Esophagus muscularis mucosa (tissue), 4 donors: ENCODE data around the gene DLK2. TPM values are rescaled to one million over a fixed set of nuclear protein-coding genes. Genes with fewer than 3 reads are reported as not detected.

Experiments used
- DNase-seq: peaks from one replicate; pipeline ENCODE4 v3.0.0-alpha.2; 2017; ENCODE audit errors: extremely low spot score
- H3K27ac ChIP-seq, 4 donors: fragments of 200-600 bp; sonication (generic); replicated peaks in 1 of 4; 1 replicate in 3 of 4; 2 replicates in 1 of 4; pipeline ENCODE4 v1.5.1; 2016 to 2019; ENCODE audit warnings: mild to moderate bottlenecking in 1 of 4
- H3K27me3 ChIP-seq, 4 donors: fragments of 200-600 bp; sonication (generic); one replicate each; pipeline versions ENCODE4 v1.5.1 to v1.6.0; 2016 to 2019
- H3K36me3 ChIP-seq, 4 donors: fragments of 200-600 bp; sonication (generic); one replicate each; pipeline ENCODE4 v1.5.1; 2016 to 2019
- H3K4me1 ChIP-seq, 4 donors: fragments of 200-600 bp; sonication (generic); one replicate each; pipeline ENCODE4 v1.5.1; 2016 to 2019
- H3K4me3 ChIP-seq, 4 donors: fragments of 200-600 bp; sonication (generic); 1 replicate in 2 of 4; 2 replicates in 2 of 4; pipeline ENCODE4 v1.5.1; 2016 to 2019; ENCODE audit warnings: mild to moderate bottlenecking in 4 of 4, moderate library complexity in 1 of 4
- H3K9me3 ChIP-seq, 4 donors: fragments of 200-600 bp; sonication (generic); 1 replicate in 3 of 4; 2 replicates in 1 of 4; pipeline ENCODE4 v1.5.1; 2016 to 2019
- CTCF ChIP-seq, 3 experiments: fragments of 200-600 bp in 2 of 3; fragments of 450-650 bp in 1 of 3; sonication (generic) in 2 of 3; IDR thresholded peaks; one replicate each; pipeline ENCODE4 v1.5.1; 2017 to 2019; ENCODE audit warnings: antibody characterized with exemption in 3 of 3, mild to moderate bottlenecking in 2 of 3, moderate library complexity in 1 of 3
- EP300 ChIP-seq: sonication (generic); formaldehyde crosslinking; IDR thresholded peaks from one replicate; pipeline ENCODE4 v1.6.1; 2017; ENCODE audit warnings: antibody characterized with exemption
- POLR2A ChIP-seq: fragments of 450-650 bp; IDR thresholded peaks from one replicate; pipeline ENCODE4 v1.6.1; 2017; ENCODE audit warnings: antibody characterized with exemption, moderate library complexity, mild to moderate bottlenecking, low read depth
- POLR2AphosphoS5 ChIP-seq, 2 donors: sonication (generic); formaldehyde crosslinking; IDR thresholded peaks; one replicate each; pipeline ENCODE4 v1.6.1; 2017; ENCODE audit warnings: antibody characterized with exemption in 2 of 2
- WGBS: methylation state at CpG from one replicate; pipeline ENCODE4 v1.1.5; 2018; 5-methylcytosine and 5-hydroxymethylcytosine counted together
- intact Hi-C: fragments of 100-400 bp; cut with DNase I; formaldehyde crosslinking; loops from one replicate; pipeline ENCODE4 v1.15.1; 2023
- total RNA-seq, 4 donors: library from RNA; depleted of rRNA; stranded (reverse); fragments of >200 nt; gene quantifications; one replicate each; pipeline versions ENCODE4 v1.1.0 to v1.2.1, GENCODE V29; 2016

DLK2 gene
- total RNA-seq, 4 donors from 2014 or later: 0.32 to 0.33 TPM; not detected in 2

- Histone ChIP-seq H3K4me3 (no peak overlapping the region), H3K27me3 (no peaks in the 10 kb centered on the region), H3K9me3 (no peaks in the 10 kb centered on the region), H3K36me3 (peaks cover 0 to 13% (median 5%) of the 10 kb centered on the region in 4 donors), H3K4me1 (peaks cover 20 to 39% (median 33%) of the 10 kb centered on the region in 4 donors), H3K27ac (peak overlapping the region in 1 of 4 donors; percentile 65)
- no peak for DNase-seq
- TF ChIP-seq POLR2AphosphoS5 (IDR thresholded peaks at IDR 0.05) (no peak), CTCF (IDR thresholded peaks at IDR 0.05) (no peak), EP300 (no peak), POLR2A (no peak)
- intact Hi-C loops: loop anchor here (10.0 kb wide), 1 partner anchor 128 kb away; the partner anchor contains the start of gene ZNF318
- WGBS: 87% methylated on average over 2 of the region's 2 CpGs
Measured at GRCh38 chr6:43493230-43493629, 37.9 kb upstream of the DLK2 start.

GRCh38 chr6:43492673-43493072, 37.3 kb upstream of the DLK2 start:
- no peak for DNase-seq
- WGBS: 84% methylated on average over 3 of the region's 3 CpGs
- peaks cover 20 to 39% (median 33%) of the 10 kb centered on the region in 4 donors for H3K4me1 ChIP-seq
- no peaks in the 10 kb centered on the region for H3K27me3 ChIP-seq
- intact Hi-C loops: loop anchor here (10.0 kb wide), 1 partner anchor 128 kb away; the partner anchor contains the start of gene ZNF318
- peak overlapping the region; percentile 61 to 76 (median 67) for H3K27ac ChIP-seq
- H3K36me3 ChIP-seq: peaks cover 0 to 7% (median 3%) of the 10 kb centered on the region in 4 donors
- no peaks in the 10 kb centered on the region for H3K9me3 ChIP-seq
- H3K4me3 ChIP-seq: peak overlapping the region in 2 of 4 donors; percentile 11 to 36
- TF ChIP-seq POLR2AphosphoS5 (IDR thresholded peaks at IDR 0.05): no peak
- no peak for TF ChIP-seq POLR2A
- TF ChIP-seq CTCF (IDR thresholded peaks at IDR 0.05): no peak
- no peak for TF ChIP-seq EP300

- peak; percentile 58 to 63 for TF ChIP-seq POLR2AphosphoS5 (IDR thresholded peaks at IDR 0.05)
- TF ChIP-seq EP300: no peak
- Histone ChIP-seq H3K27ac (peak overlapping the region; percentile 61 to 76 (median 67)), H3K4me3 (peak overlapping the region in 2 of 4 donors; percentile 11 to 36), H3K9me3 (no peaks in the 10 kb centered on the region), H3K4me1 (peaks cover 20 to 35% (median 32%) of the 10 kb centered on the region in 4 donors), H3K27me3 (no peaks in the 10 kb centered on the region), H3K36me3 (peaks cover 0 to 7% (median 2%) of the 10 kb centered on the region in 4 donors)
- DNase-seq: peak; percentile 95
- 59% methylated on average over 9 of the region's 10 CpGs for WGBS
- intact Hi-C loops: loop anchor here (10.0 kb wide), 1 partner anchor 127 kb away; the partner anchor contains the start of gene ZNF318
Measured at GRCh38 chr6:43491750-43492661, 36.7 kb upstream of the DLK2 start.

- intact Hi-C loops: loop anchor here (10.0 kb wide), 1 partner anchor 126 kb away; the partner anchor contains the start of gene ZNF318
- TF ChIP-seq POLR2A: no peak
- TF ChIP-seq CTCF (IDR thresholded peaks at IDR 0.05): no peak
- TF ChIP-seq EP300: no peak
- TF ChIP-seq POLR2AphosphoS5 (IDR thresholded peaks at IDR 0.05): no peak
- 87% methylated on average over 4 of the region's 6 CpGs for WGBS
Measured at GRCh38 chr6:43490523-43490939, 35.2 kb upstream of the DLK2 start.

More at GRCh38 chr6:43490523-43490939, 35.2 kb upstream of the DLK2 start:
- no peak overlapping the region for H3K4me3 ChIP-seq
- peaks cover 0 to 15% (median 6%) of the 10 kb centered on the region in 4 donors for H3K36me3 ChIP-seq
- no peak for DNase-seq
- no peaks in the 10 kb centered on the region for H3K9me3 ChIP-seq
- H3K27ac ChIP-seq: no peak overlapping the region
- no peaks in the 10 kb centered on the region for H3K27me3 ChIP-seq
- peaks cover 5 to 21% (median 17%) of the 10 kb centered on the region in 4 donors for H3K4me1 ChIP-seq
